Peyer's patch (tissue), 4 donors: ENCODE results near the gene SASH1. TPM values are rescaled to one million over a fixed set of nuclear protein-coding genes. Genes with fewer than 3 reads are reported as not detected.

ENCODE experiments used
- DNase-seq, 3 donors: peaks; one replicate each; pipeline ENCODE4 v3.0.0-alpha.2; 2017 to 2019
- H3K27ac ChIP-seq, 4 donors: fragments of 200-600 bp; sonication (generic); one replicate each; pipeline ENCODE4 v1.5.1; 2016 to 2019
- H3K27me3 ChIP-seq, 2 donors: fragments of 200-600 bp; sonication (generic); one replicate each; pipeline ENCODE4 v1.5.1; 2019
- H3K36me3 ChIP-seq, 3 donors: fragments of 200-600 bp; sonication (generic); one replicate each; pipeline ENCODE4 v1.5.1; 2016 to 2019
- H3K4me1 ChIP-seq, 4 donors: fragments of 200-600 bp; sonication (generic); one replicate each; pipeline ENCODE4 v1.5.1; 2016 to 2019
- H3K4me3 ChIP-seq, 4 donors: fragments of 200-600 bp; sonication (generic); 1 replicate in 3 of 4; 2 replicates in 1 of 4; pipeline ENCODE4 v1.5.1; 2016 to 2019; ENCODE audit warnings: mild to moderate bottlenecking in 1 of 4
- H3K9me3 ChIP-seq, 4 donors: fragments of 200-600 bp; sonication (generic); one replicate each; pipeline ENCODE4 v1.5.1; 2016 to 2019; ENCODE audit warnings: mild to moderate bottlenecking in 1 of 4
- POLR2A ChIP-seq, 2 donors: fragments of 450-650 bp; IDR thresholded peaks; one replicate each; pipeline ENCODE4 v1.5.1; 2017; ENCODE audit warnings: antibody characterized with exemption in 2 of 2, mild to moderate bottlenecking in 2 of 2, moderate library complexity in 2 of 2
- total RNA-seq, 4 donors: library from RNA; depleted of rRNA; stranded (reverse); fragments of >200 nt; gene quantifications; one replicate each; pipeline ENCODE4 v1.1.0, GENCODE V29; 2016
- TF ChIP-seq, protein P1 (sequence below), 6 experiments: fragments of 450-650 bp in 4 of 6; fragments of 200-600 bp in 2 of 6; sonication (generic) in 1 of 6; IDR thresholded peaks; one replicate each; pipeline ENCODE4 v1.5.1; 2017 to 2019; ENCODE audit warnings: antibody characterized with exemption in 6 of 6, mild to moderate bottlenecking in 3 of 6, moderate library complexity in 1 of 6

Gene SASH1
- total RNA-seq, 4 donors from 2014 or later = 17.2 to 141 (median 38.1) TPM

GRCh38 chr6:148298683-148299082 is 44.0 kb upstream of the SASH1 start:
- no peaks in the 10 kb centered on the region for H3K36me3 ChIP-seq
- DNase-seq = no peak
- no peak overlapping the region for H3K27ac ChIP-seq
- TF ChIP-seq, protein P1, sequence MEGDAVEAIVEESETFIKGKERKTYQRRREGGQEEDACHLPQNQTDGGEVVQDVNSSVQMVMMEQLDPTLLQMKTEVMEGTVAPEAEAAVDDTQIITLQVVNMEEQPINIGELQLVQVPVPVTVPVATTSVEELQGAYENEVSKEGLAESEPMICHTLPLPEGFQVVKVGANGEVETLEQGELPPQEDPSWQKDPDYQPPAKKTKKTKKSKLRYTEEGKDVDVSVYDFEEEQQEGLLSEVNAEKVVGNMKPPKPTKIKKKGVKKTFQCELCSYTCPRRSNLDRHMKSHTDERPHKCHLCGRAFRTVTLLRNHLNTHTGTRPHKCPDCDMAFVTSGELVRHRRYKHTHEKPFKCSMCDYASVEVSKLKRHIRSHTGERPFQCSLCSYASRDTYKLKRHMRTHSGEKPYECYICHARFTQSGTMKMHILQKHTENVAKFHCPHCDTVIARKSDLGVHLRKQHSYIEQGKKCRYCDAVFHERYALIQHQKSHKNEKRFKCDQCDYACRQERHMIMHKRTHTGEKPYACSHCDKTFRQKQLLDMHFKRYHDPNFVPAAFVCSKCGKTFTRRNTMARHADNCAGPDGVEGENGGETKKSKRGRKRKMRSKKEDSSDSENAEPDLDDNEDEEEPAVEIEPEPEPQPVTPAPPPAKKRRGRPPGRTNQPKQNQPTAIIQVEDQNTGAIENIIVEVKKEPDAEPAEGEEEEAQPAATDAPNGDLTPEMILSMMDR (IDR thresholded peaks at IDR 0.05) = no peak
- no peak for TF ChIP-seq POLR2A (IDR thresholded peaks at IDR 0.05)
- H3K4me3 ChIP-seq = no peak overlapping the region
- H3K9me3 ChIP-seq = no peaks in the 10 kb centered on the region
- no peaks in the 10 kb centered on the region for H3K27me3 ChIP-seq
- no peaks in the 10 kb centered on the region for H3K4me1 ChIP-seq

GRCh38 chr6:148303616-148304015 is 39.0 kb upstream of the SASH1 start:
- no peak for DNase-seq
- no peaks in the 10 kb centered on the region for H3K9me3 ChIP-seq
- no peaks in the 10 kb centered on the region for H3K27me3 ChIP-seq
- H3K36me3 ChIP-seq = no peaks in the 10 kb centered on the region
- H3K4me1 ChIP-seq = no peaks in the 10 kb centered on the region
- TF ChIP-seq, protein P1 (IDR thresholded peaks at IDR 0.05) = no peak
- TF ChIP-seq POLR2A (IDR thresholded peaks at IDR 0.05) = no peak
- H3K27ac ChIP-seq = no peak overlapping the region
- H3K4me3 ChIP-seq = no peak overlapping the region

- Histone ChIP-seq H3K27me3 (no peaks in the 10 kb centered on the region), H3K27ac (no peak overlapping the region), H3K36me3 (no peaks in the 10 kb centered on the region), H3K4me1 (no peaks in the 10 kb centered on the region), H3K9me3 (no peaks in the 10 kb centered on the region), H3K4me3 (no peak overlapping the region)
- no peak for TF ChIP-seq POLR2A (IDR thresholded peaks at IDR 0.05)
- TF ChIP-seq, protein P1 (IDR thresholded peaks at IDR 0.05) = no peak
- DNase-seq = no peak
These were observed 37.7 kb upstream of the SASH1 start for GRCh38 chr6:148304976-148305375.

DNA sequence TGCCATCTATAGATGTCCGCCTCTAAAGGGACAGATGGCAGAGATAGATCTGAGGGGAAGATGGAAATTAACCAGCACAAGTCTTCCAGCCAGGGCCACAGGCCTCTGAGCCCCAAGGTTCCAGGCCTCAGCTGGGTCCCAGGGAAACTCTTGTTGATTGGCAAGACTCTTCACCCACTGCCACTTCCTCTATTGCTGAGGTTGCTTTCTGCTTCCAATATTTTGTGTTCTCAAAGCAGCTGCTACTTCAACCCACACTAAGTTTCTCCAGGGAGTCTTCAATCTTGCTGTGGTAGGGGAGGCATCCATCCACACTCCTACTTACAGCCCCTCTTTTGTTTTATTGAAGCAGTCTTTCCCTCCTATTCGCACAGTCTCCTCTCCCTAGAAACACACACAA is 36.4 kb upstream of the SASH1 start:
- Histone ChIP-seq H3K4me1 (no peaks in the 10 kb centered on the region), H3K36me3 (no peaks in the 10 kb centered on the region), H3K4me3 (no peak overlapping the region), H3K9me3 (no peaks in the 10 kb centered on the region), H3K27ac (no peak overlapping the region), H3K27me3 (no peaks in the 10 kb centered on the region)
- no peak for DNase-seq
- TF ChIP-seq, protein P1 (IDR thresholded peaks at IDR 0.05) = no peak
- no peak for TF ChIP-seq POLR2A (IDR thresholded peaks at IDR 0.05)

DNA sequence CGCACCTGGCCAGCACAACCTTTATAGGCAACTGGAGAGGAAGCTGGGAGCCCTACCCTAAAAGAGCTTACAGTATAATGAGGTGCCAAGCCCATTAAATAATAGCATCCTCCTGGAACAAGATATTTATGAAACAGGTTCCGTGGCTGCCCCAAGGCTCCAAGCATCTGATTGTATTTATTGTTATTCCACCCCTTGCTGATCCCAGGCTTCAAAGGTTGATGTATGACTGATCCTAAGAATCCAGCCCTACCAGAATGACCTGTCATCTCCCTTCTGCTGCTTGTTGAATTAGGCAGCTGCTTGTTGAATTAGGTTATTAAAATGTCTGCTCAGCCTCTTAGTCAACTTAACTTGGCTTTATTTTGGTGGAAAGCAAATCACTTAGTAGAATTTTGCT is 35.2 kb upstream of the SASH1 start:
- no peaks in the 10 kb centered on the region for H3K9me3 ChIP-seq
- no peaks in the 10 kb centered on the region for H3K4me1 ChIP-seq
- H3K27ac ChIP-seq = no peak overlapping the region
- no peaks in the 10 kb centered on the region for H3K36me3 ChIP-seq
- TF ChIP-seq, protein P1 (IDR thresholded peaks at IDR 0.05) = no peak
- TF ChIP-seq POLR2A (IDR thresholded peaks at IDR 0.05) = no peak
- no peaks in the 10 kb centered on the region for H3K27me3 ChIP-seq
- H3K4me3 ChIP-seq = no peak overlapping the region
- DNase-seq = no peak

DNA sequence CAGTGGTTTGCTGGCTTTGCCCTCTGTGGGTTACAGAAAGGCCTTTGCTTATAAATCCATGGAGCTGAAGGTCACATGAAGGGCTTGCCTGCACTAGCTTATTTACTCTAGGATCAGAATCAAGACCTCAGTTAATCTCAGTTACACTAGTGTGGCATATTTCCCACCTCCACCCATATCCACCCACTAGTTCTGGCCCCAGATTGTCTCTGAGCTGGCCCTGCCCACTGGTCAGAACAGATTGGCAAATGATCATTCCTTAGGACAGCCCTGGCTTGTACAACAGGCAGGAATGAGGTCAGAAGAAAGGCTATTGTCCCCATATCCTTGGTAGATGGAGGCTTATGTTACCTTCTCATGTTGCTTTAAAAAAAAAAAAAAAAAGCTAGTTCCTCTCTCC is 33.3 kb upstream of the SASH1 start:
- TF ChIP-seq POLR2A (IDR thresholded peaks at IDR 0.05) = no peak
- TF ChIP-seq, protein P1 (IDR thresholded peaks at IDR 0.05) = no peak
- no peak overlapping the region for H3K27ac ChIP-seq
- DNase-seq = no peak
- H3K4me3 ChIP-seq = no peak overlapping the region
- H3K9me3 ChIP-seq = no peaks in the 10 kb centered on the region
- H3K4me1 ChIP-seq = no peaks in the 10 kb centered on the region
- H3K36me3 ChIP-seq = no peaks in the 10 kb centered on the region
- no peaks in the 10 kb centered on the region for H3K27me3 ChIP-seq
